ENCODE data around the gene SUOX.
"Not testable (repeated sequence)": the region's sequence is repeated elsewhere in the genome, so short reads cannot be mapped to it uniquely, and the experiment has no call there.

SUOX gene

DNA sequence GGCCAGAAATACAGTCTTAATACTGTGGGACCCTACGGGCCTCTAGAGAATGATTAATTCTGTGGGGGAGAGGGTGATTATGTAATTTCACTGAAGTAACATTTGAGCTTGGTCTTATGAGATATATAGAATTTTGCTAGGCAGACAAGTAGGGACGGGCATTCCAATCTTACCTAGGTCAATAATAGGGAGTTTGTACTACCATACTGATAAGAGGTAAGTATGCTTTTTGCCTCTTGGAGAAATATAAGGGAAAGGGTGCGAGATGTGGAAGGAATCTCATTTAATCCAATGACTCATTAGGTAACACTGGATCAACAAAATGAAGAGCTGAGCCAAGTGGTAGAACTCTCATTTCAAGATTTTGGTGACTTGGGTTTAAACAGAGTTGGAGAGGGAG, 18.0 kb upstream of the SUOX start:
- TF ChIP-seq POLR2A (IDR thresholded peaks at IDR 0.05; ENCODE audit: extremely low read depth, insufficient read length): no peak
- TF ChIP-seq MYC (IDR thresholded peaks at IDR 0.05; ENCODE audit: low read depth, low read length): no peak
- no peak for TF ChIP-seq MAX (IDR thresholded peaks at IDR 0.05; ENCODE audit: low read depth, low read length)
- TF ChIP-seq, protein P1, sequence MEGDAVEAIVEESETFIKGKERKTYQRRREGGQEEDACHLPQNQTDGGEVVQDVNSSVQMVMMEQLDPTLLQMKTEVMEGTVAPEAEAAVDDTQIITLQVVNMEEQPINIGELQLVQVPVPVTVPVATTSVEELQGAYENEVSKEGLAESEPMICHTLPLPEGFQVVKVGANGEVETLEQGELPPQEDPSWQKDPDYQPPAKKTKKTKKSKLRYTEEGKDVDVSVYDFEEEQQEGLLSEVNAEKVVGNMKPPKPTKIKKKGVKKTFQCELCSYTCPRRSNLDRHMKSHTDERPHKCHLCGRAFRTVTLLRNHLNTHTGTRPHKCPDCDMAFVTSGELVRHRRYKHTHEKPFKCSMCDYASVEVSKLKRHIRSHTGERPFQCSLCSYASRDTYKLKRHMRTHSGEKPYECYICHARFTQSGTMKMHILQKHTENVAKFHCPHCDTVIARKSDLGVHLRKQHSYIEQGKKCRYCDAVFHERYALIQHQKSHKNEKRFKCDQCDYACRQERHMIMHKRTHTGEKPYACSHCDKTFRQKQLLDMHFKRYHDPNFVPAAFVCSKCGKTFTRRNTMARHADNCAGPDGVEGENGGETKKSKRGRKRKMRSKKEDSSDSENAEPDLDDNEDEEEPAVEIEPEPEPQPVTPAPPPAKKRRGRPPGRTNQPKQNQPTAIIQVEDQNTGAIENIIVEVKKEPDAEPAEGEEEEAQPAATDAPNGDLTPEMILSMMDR (IDR thresholded peaks at IDR 0.05; ENCODE audit: low read depth, low read length): no peak
- no peak overlapping the region for H3K4me3 ChIP-seq (ENCODE audit: low read depth, low read length)
- DNase-seq (ENCODE audit: low read depth): peak; percentile 43

GRCh38 chr12:55981882-55982281, 15.2 kb upstream of the SUOX start:
- H3K4me3 ChIP-seq (ENCODE audit: low read depth, low read length); DNase-seq (ENCODE audit: low read depth): not testable (repeated sequence)

GRCh38 chr12:55982319-55982936, 14.6 kb upstream of the SUOX start:
- DNase-seq (ENCODE audit: low read depth): peak; percentile 93
- TF ChIP-seq MAX (IDR thresholded peaks at IDR 0.05; ENCODE audit: low read depth, low read length) (peak; percentile 55; the same call in 1 of the 2 replicates), POLR2A (IDR thresholded peaks at IDR 0.05; ENCODE audit: extremely low read depth, insufficient read length) (no peak), MYC (IDR thresholded peaks at IDR 0.05; ENCODE audit: low read depth, low read length) (peak; percentile 40)
- TF ChIP-seq, protein P1 (IDR thresholded peaks at IDR 0.05; ENCODE audit: low read depth, low read length): no peak
- H3K4me3 ChIP-seq (ENCODE audit: low read depth, low read length): no peak overlapping the region

DNA sequence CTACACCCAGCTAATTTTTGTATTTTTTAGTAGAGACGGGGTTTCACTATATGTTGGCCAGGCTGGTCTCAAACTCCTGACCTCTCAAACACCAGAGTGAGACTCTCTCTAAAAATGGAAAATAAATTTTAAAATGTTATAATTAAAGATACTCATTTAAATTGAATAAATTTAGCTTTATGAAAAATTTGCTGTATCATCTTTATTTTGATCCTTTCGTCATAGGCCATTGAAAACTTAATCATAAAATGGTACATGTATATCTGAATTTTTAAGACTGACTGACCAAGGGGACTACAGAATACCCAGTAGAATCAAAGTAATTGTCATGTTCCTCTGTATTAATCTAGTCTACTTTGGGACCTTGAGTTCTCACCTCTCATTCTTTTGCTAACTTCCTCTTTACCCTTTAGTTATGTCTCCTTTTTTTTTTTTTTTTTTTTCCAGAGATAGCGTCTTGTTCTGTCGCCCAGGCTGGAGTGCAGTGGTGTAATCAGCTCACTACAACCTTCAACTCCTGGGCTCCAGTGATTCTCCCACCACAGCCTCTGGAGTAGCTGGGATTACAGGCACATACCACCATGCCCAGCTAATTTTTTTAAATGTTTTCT, 13.7 kb upstream of the SUOX start:
- DNase-seq (ENCODE audit: low read depth): peak; percentile 63
- no peak overlapping the region for H3K4me3 ChIP-seq (ENCODE audit: low read depth, low read length)
- no peak for TF ChIP-seq MYC (IDR thresholded peaks at IDR 0.05; ENCODE audit: low read depth, low read length)
- TF ChIP-seq, protein P1 (IDR thresholded peaks at IDR 0.05; ENCODE audit: low read depth, low read length): no peak
- no peak for TF ChIP-seq POLR2A (IDR thresholded peaks at IDR 0.05; ENCODE audit: extremely low read depth, insufficient read length)
- no peak for TF ChIP-seq MAX (IDR thresholded peaks at IDR 0.05; ENCODE audit: low read depth, low read length)

- DNase-seq (ENCODE audit: low read depth): no peak
- H3K4me3 ChIP-seq (ENCODE audit: low read depth, low read length): no peak overlapping the region
- no peak for TF ChIP-seq POLR2A (IDR thresholded peaks at IDR 0.05; ENCODE audit: extremely low read depth, insufficient read length)
- TF ChIP-seq MAX (IDR thresholded peaks at IDR 0.05; ENCODE audit: low read depth, low read length): no peak
These were observed 12.2 kb upstream of the SUOX start for GRCh38 chr12:55984861-55985260.

- DNase-seq (ENCODE audit: low read depth): no peak
- no peak overlapping the region for H3K4me3 ChIP-seq (ENCODE audit: low read depth, low read length)
- TF ChIP-seq MAX (IDR thresholded peaks at IDR 0.05; ENCODE audit: low read depth, low read length) (no peak), POLR2A (IDR thresholded peaks at IDR 0.05; ENCODE audit: extremely low read depth, insufficient read length) (no peak), MYC (IDR thresholded peaks at IDR 0.05; ENCODE audit: low read depth, low read length) (no peak)
- TF ChIP-seq, protein P1 (IDR thresholded peaks at IDR 0.05; ENCODE audit: low read depth, low read length): no peak
These were observed 11.7 kb upstream of the SUOX start for GRCh38 chr12:55985341-55985740.

DNA sequence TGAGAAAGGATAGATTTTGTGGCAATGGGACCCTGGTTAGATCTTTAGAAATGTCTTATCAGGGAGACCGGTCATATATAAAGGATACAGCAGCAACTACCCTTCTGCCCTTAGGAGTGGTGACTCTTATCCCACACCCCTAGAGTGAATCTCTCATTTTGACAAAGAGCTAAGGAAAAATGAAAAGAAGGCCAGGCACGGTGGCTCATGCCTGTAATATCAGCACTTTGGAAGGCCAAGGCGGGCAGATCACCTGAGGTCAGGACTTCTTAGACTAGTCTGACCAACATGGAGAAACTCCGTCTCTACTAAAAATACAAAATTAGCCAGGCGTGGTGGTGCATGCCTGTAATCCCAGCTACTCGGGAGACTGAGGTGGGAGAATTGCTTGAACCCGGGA, 11.1 kb upstream of the SUOX start:
- not testable (repeated sequence) for H3K4me3 ChIP-seq (ENCODE audit: low read depth, low read length); DNase-seq (ENCODE audit: low read depth)
